ENCODE data around the gene ZC2HC1C. TPM values are rescaled to one million over a fixed set of nuclear protein-coding genes. Genes with fewer than 3 reads are reported as not detected.
A peak's percentile ranks its signal among the peaks of the same experiment; 100 is the strongest.
"Not testable (repeated sequence)": the region's sequence is repeated elsewhere in the genome, so short reads cannot be mapped to it uniquely, and the experiment has no call there.

ZC2HC1C gene
- total RNA-seq, 2 experiments from 2014 or later, result 1.4 to 2.1 TPM

DNA sequence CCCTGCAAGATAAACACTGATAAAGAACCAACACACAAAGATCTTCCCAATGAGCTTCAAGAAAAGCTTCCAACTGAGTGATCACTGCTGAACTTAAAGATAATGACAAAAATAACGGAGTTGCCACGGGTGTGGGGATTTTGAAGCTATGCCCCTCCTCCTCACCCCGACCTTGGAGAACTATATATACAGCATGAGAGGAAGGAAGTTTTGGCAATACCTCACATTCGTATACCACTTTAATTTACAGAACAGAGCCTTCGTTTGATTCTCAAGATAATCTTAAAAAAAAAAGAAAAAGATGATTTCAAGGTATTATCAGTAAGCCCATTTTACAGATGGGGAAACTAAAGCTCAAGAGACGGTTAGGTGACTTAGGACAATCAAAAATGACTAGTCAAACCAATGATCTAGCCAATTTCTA, 56.7 kb downstream of the ZC2HC1C start:
- H3K27ac Mint-ChIP-seq, result peak overlapping the region; percentile 96
- H3K36me3 Mint-ChIP-seq, result peaks cover 12% of the 10 kb centered on the region
- no peaks in the 10 kb centered on the region for H3K9me3 Mint-ChIP-seq
- peak; percentile 19 for DNase-seq
- POLR2A ChIA-PET, result interaction anchor here (1.0 to 2.2 kb wide), 10 partner anchors 31 to 440 kb away, joined by 3 to 9 read pairs (median 4); partner anchors contain the start of gene ZC2HC1C
- H3K27me3 Mint-ChIP-seq, result no peaks in the 10 kb centered on the region
- H3K4me3 Mint-ChIP-seq, result peak overlapping the region; percentile 99
- peaks cover 46% of the 10 kb centered on the region for H3K4me1 Mint-ChIP-seq (ENCODE audit: low read depth)
- intact Hi-C loops (cut with micrococcal nuclease), result loop anchor here (2.0 to 10.0 kb wide), 7 partner anchors 51 to 536 kb away; partner anchors contain the start of genes ACYP1, BATF, ERG28 and TMED10
- CTCF ChIA-PET, result interaction anchor here (0.6 to 10.9 kb wide), 6 partner anchors 130 to 439 kb away, joined by 3 to 280 read pairs (median 4); no protein-coding TSS in a partner anchor

DNA sequence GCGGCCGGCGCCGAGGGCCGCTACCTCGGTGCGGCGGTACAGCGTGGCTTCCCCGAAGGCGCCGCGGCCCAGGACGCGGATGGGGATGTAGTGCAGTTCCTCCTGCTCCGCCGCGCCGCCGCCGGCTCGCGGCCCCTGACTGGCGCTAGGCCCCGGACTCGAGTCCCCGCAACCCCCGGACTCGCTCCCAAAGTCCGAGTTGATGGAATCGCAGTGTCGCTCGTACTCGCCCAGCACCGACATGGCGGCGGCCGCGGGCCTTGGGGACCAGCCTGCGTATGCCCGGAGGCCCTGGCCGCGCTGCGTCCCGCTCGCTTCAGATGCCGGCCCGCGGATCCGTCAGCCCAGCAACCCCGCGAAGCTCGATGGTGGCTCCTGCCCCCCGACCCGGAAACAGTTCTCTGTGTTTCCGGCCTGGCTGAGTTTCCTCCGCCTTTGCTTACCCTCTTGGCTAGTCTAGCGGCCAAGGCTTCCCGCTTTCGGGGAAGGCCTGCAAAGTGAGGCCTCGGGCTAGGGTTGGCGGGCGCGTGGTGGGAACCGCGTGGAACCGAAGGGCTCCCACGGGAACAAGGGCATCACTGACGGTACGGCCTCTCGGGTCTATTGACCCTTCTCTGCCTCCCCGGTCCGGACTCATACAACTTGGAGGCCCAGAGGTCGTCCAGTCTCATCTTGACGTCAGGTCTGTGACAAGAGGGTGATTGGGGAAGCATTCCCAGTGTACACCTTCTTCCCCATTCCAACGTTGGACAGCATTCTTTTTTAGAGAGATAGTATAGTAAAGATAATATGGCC, 57.4 kb downstream of the ZC2HC1C start, which contains the start of gene NEK9:
NEK9 (minus strand) TSS at position 370 of the 795 bp plus-strand sequence; CDS start at position 243, 127 bp downstream.
- H3K4me1 Mint-ChIP-seq (ENCODE audit: low read depth), result peaks cover 43% of the 10 kb centered on the region
- no peaks in the 10 kb centered on the region for H3K27me3 Mint-ChIP-seq
- POLR2A ChIA-PET, result interaction anchor here (1.0 to 2.2 kb wide), 11 partner anchors 12 to 440 kb away, joined by 3 to 9 read pairs (median 4); partner anchors contain the start of gene ZC2HC1C
- intact Hi-C loops (cut with micrococcal nuclease), result loop anchor here (1.0 to 10.0 kb wide), 9 partner anchors 12 to 535 kb away; partner anchors contain the start of genes ACYP1, BATF, EIF2B2 and ERG28
- peaks cover 11% of the 10 kb centered on the region for H3K36me3 Mint-ChIP-seq
- peak within 1 kb of the TSS; percentile 96 for H3K27ac Mint-ChIP-seq
- peak; percentile 94 for DNase-seq
- H3K4me3 Mint-ChIP-seq, result peak within 1 kb of the TSS; percentile 99
- no peaks in the 10 kb centered on the region for H3K9me3 Mint-ChIP-seq
- CTCF ChIA-PET, result interaction anchor here (0.6 to 10.9 kb wide), 7 partner anchors 130 to 438 kb away, joined by 3 to 280 read pairs (median 5); no protein-coding TSS in a partner anchor

DNA sequence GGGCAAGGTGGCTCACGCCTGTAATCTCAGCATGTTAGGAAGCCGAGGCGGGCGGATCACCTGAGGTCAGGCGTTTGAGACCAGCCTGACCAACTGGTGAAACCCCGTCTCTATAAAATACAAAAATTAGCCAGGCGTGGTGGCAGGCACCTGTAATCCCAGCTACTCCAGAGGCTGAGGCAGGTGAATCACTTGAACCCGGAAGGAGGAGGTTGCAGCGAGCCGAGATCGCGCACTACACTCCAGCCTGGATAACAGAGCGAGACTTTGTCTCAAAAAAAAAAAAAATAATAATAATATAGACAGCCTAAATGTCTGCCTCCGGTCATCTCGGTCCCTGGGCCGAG, 58.0 kb downstream of the ZC2HC1C start:
- DNase-seq, result peak; percentile 47
- not testable (repeated sequence) for H3K9me3 Mint-ChIP-seq, H3K27me3 Mint-ChIP-seq, H3K36me3 Mint-ChIP-seq
- POLR2A ChIA-PET, result interaction anchor here (0.7 to 2.2 kb wide), 11 partner anchors 12 to 439 kb away, joined by 3 to 9 read pairs (median 4); no protein-coding TSS in a partner anchor
- intact Hi-C loops (cut with micrococcal nuclease), result loop anchor here (1.0 to 10.0 kb wide), 9 partner anchors 12 to 535 kb away; partner anchors contain the start of genes ACYP1, BATF, EIF2B2 and ERG28
- CTCF ChIA-PET, result interaction anchor here (1.6 to 10.9 kb wide), 4 partner anchors 172 to 267 kb away, joined by 4 to 280 read pairs (median 6); no protein-coding TSS in a partner anchor
- peak overlapping the region; percentile 99 for H3K4me3 Mint-ChIP-seq
- peak overlapping the region; percentile 96 for H3K27ac Mint-ChIP-seq
- H3K4me1 Mint-ChIP-seq (ENCODE audit: low read depth), result peaks cover 42% of the 10 kb centered on the region

DNA sequence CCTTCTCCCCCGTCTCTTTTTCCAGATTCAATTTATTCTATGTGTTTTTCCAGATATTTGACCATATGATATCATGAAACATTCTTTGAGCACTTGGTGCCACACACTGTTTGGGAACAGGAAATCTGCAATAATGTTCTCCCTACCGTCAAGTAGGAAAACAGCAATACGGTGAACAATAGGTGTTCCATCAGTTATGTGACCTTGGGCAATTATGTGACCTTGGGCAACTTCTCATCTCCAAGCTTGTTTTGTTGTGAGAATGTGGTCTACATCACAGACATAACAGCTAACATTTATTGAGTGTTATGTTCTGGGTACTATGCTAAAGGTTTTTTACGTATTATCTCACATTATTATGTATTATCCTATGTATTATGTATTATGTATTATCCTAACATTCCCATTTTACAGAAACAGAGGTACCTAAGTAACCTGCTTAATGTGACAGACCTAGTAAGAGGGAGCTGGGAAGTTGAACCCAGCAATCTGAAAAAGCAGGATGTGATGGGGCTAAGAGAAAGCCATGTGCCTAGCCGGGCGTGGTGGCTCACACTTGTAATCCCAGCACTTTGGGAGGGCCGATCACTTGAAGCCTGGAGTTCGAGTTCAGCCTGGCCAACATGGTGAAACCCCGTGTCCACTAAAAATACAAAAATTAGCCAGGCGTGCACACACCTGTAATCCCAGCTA, 58.6 kb downstream of the ZC2HC1C start:
- H3K9me3 Mint-ChIP-seq, result no peaks in the 10 kb centered on the region
- CTCF ChIA-PET, result interaction anchor here (1.2 to 10.9 kb wide), 3 partner anchors 13 to 181 kb away, joined by 5 to 280 read pairs (median 6); no protein-coding TSS in a partner anchor

DNA sequence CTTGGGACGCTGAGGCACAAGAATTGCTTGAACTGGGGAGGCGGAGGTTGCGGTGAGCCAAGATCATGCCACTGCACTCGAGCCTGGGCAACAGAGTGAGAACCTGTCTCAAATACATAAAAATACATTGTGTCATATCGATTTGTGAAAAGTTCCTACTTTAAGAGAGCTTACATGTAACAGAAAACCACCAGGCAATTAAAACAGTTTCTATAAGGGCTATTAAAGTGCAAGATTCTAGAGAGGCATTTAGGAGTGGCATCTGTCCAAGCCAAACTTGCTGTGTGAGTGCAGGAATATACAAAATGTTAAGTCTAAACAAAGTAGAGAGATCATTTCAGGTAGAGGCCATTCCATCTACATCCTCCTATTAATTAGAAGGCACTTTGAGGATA, 59.2 kb downstream of the ZC2HC1C start:
- DNase-seq, result no peak
- Mint-ChIP-seq H3K4me3 (peak overlapping the region; percentile 18), H3K27ac (no peak overlapping the region), H3K9me3 (no peaks in the 10 kb centered on the region), H3K36me3 (peaks cover 14% of the 10 kb centered on the region), H3K27me3 (no peaks in the 10 kb centered on the region), H3K4me1 (ENCODE audit: low read depth) (peaks cover 43% of the 10 kb centered on the region)
- ChIA-PET CTCF (interaction anchor here (1.0 to 10.9 kb wide), 3 partner anchors 12 to 179 kb away, joined by 4 to 280 read pairs (median 5); no protein-coding TSS in a partner anchor), POLR2A (no interaction called here)
- intact Hi-C loops (cut with micrococcal nuclease), result loop anchor here (5.0 to 10.0 kb wide), 5 partner anchors 66 to 534 kb away; partner anchors contain the start of genes ACYP1, BATF, ERG28 and TTLL5

More for the DNA sequence above, 58.6 kb downstream of the ZC2HC1C start:
- no peak for DNase-seq
- POLR2A ChIA-PET, result interaction anchor here (0.7 to 2.2 kb wide), 3 partner anchors 120 to 168 kb away, joined by 4 to 9 read pairs (median 6); no protein-coding TSS in a partner anchor
- H3K4me1 Mint-ChIP-seq (ENCODE audit: low read depth), result peaks cover 45% of the 10 kb centered on the region
- H3K27me3 Mint-ChIP-seq, result no peaks in the 10 kb centered on the region
- peak overlapping the region; percentile 99 for H3K4me3 Mint-ChIP-seq
- intact Hi-C loops (cut with micrococcal nuclease), result loop anchor here (1.0 to 10.0 kb wide), 9 partner anchors 11 to 534 kb away; partner anchors contain the start of genes ACYP1, BATF, EIF2B2 and ERG28
- H3K27ac Mint-ChIP-seq, result peak overlapping the region; percentile 96
- H3K36me3 Mint-ChIP-seq, result peaks cover 11% of the 10 kb centered on the region

Other genes starting within 250 kb of the ZC2HC1C start
- under 1 TPM; 0.19 to 0.33 TPM for gene PROX2, start 193.5 kb upstream of the ZC2HC1C start, total RNA-seq
- gene DLST, start 187.7 kb upstream of the ZC2HC1C start, total RNA-seq, result 100 to 1,000 TPM; 132 to 137 TPM
- 1 to 10 TPM; 4.2 to 4.9 TPM for gene RPS6KL1, start 146.4 kb upstream of the ZC2HC1C start, total RNA-seq
- gene PGF, start 114.0 kb upstream of the ZC2HC1C start, total RNA-seq, result under 1 TPM in 1 of 2 experiments, not detected in 1; 0.10 TPM
- 10 to 100 TPM; 61.9 to 62.6 TPM for gene EIF2B2, start 66.7 kb upstream of the ZC2HC1C start, total RNA-seq
- 10 to 100 TPM; 19.7 to 21.2 TPM for gene MLH3, start 18.2 kb upstream of the ZC2HC1C start, total RNA-seq
- 10 to 100 TPM; 41.3 to 45.8 TPM for gene ACYP1, start 5.6 kb upstream of the ZC2HC1C start, total RNA-seq
- 10 to 100 TPM; 51.8 to 56.4 TPM for gene NEK9, start 57.4 kb downstream of the ZC2HC1C start, total RNA-seq
- gene TMED10, start 107.0 kb downstream of the ZC2HC1C start, total RNA-seq, result 100 to 1,000 TPM; 189 to 201 TPM
- 10 to 100 TPM; 21.1 to 26.7 TPM for gene FOS, start 209.2 kb downstream of the ZC2HC1C start, total RNA-seq

All from activated CD4-positive, alpha-beta memory T cell treated with anti-CD3 and anti-CD28 coated beads for 36 hours (primary cell).